K562 (cell line): ENCODE data around the gene NAA15.
A peak's percentile ranks its signal among the peaks of the same experiment; 100 is the strongest.

Experiments
- CREB1 ChIP-seq, 2 experiments: sonication (generic) in 1 of 2; formaldehyde crosslinking in 1 of 2; IDR thresholded peaks; 2 replicates each; pipeline versions ENCODE4 v1.6.1 to v1.8.0; 2012 to 2022; ENCODE audit warnings: inconsistent platforms in 1 of 2, mild to moderate bottlenecking in 1 of 2, missing genetic modification reagents in 1 of 2, moderate library complexity in 1 of 2
- CREB3 ChIP-seq: fragments of 450-650 bp; conservative IDR thresholded peaks from 2 replicates; pipeline ENCODE4 v1.6.1; 2016; ENCODE audit warnings: missing genetic modification characterization, low read depth, mild to moderate bottlenecking, missing compliant biosample characterization, moderate library complexity
- CTCF ChIP-seq, 3 experiments: IDR thresholded peaks in 2 of 3; conservative IDR thresholded peaks in 1 of 3; 2 replicates each; pipeline ENCODE4 v1.5.1; 2011 to 2012; ENCODE audit warnings: low read length in 3 of 3, mild to moderate bottlenecking in 3 of 3, control low read depth in 2 of 3, improper control_type of control experiment in 1 of 3, inconsistent platforms in 1 of 3, low read depth in 1 of 3, mixed read lengths in 1 of 3, moderate library complexity in 1 of 3; ENCODE audit not compliant: insufficient read depth in 2 of 3
- REST ChIP-seq, 2 experiments: fragments of 450-650 bp; formaldehyde crosslinking in 1 of 2; IDR thresholded peaks; 2 replicates each; pipeline versions ENCODE4 v1.4.0 to v1.6.1; 2014 to 2020; ENCODE audit warnings: mild to moderate bottlenecking in 2 of 2, borderline replicate concordance in 1 of 2, low read depth in 1 of 2
- STAT5B ChIP-seq: fragments of 250-450 bp; sonication (Bioruptor Pico); IDR thresholded peaks from 2 replicates; pipeline ENCODE4 v1.8.0; 2021; ENCODE audit warnings: mild to moderate bottlenecking, inconsistent platforms
- ZBTB11 ChIP-seq, 3 experiments: fragments of 200-800 bp in 1 of 3; fragments of 250-450 bp in 1 of 3; fragments of 450-650 bp in 1 of 3; sonication (Bioruptor Pico) in 1 of 3; sonication (Bioruptor generic) in 1 of 3; formaldehyde crosslinking in 1 of 3; IDR thresholded peaks; 2 replicates each; pipeline versions ENCODE4 v1.6.1 to v1.8.0; 2016 to 2022; ENCODE audit warnings: mild to moderate bottlenecking in 2 of 3, missing genetic modification characterization in 2 of 3, missing compliant biosample characterization in 1 of 3, moderate library complexity in 1 of 3

GRCh38 chr4:139301821-139302611, 711 bp downstream of the NAA15 start, which contains the start of gene NDUFC1:
- TF ChIP-seq CTCF (IDR thresholded peaks at IDR 0.05 in 2 of 3, conservative IDR thresholded peaks at IDR 0.05 in 1 of 3; ENCODE audit: insufficient read depth in 2 of 3, low read depth in 1 of 3, low read length in 3 of 3) (0 out of 6 replicates have a peak, but pooled peaks of 2 of the 3 experiments have one; percentile 6 to 14), REST (IDR thresholded peaks at IDR 0.05; ENCODE audit: borderline replicate concordance) (no peak), REST (CRISPR knock-in tag; IDR thresholded peaks at IDR 0.05; ENCODE audit: low read depth) (no peak), ZBTB11 (CRISPR knock-in tag; IDR thresholded peaks at IDR 0.05) (no peak), CREB3 (tag) (no peak), CREB1 (IDR thresholded peaks at IDR 0.05) (no peak), CREB1 (CRISPR knock-in tag; IDR thresholded peaks at IDR 0.05) (no peak), STAT5B (no peak)
